ENCODE results near the gene DYNC2H1. TPM values are rescaled to one million over a fixed set of nuclear protein-coding genes. Genes with fewer than 3 reads are reported as not detected.

Gene DYNC2H1
- total RNA-seq, 2 experiments from 2014 or later: 4.3 to 4.9 TPM

- no peak overlapping the region for H3K4me3 Mint-ChIP-seq
- peaks cover 13% of the 10 kb centered on the region for H3K27me3 Mint-ChIP-seq
- no peak for DNase-seq
- H3K27ac Mint-ChIP-seq: no peak overlapping the region
- CTCF ChIA-PET: no interaction called here
- no peaks in the 10 kb centered on the region for H3K4me1 Mint-ChIP-seq
- H3K9me3 Mint-ChIP-seq (ENCODE audit: low read depth): no peaks in the 10 kb centered on the region
- no peaks in the 10 kb centered on the region for H3K36me3 Mint-ChIP-seq
- no peak for ATAC-seq
These were observed 420.0 kb downstream of the DYNC2H1 start for GRCh38 chr11:103529181-103529684.

Other genes with a start within 250 kb of the DYNC2H1 start
- gene MMP12, start 234.4 kb upstream of the DYNC2H1 start, total RNA-seq: not detected
- gene MMP13, start 153.7 kb upstream of the DYNC2H1 start, total RNA-seq: not detected
- 10 to 100 TPM; 38.4 to 51.3 TPM for gene DCUN1D5, start 17.3 kb upstream of the DYNC2H1 start, total RNA-seq